ELR (cell line): Measurements from ENCODE around the gene SYK.
A peak's percentile ranks its signal among the peaks of the same experiment; 100 is the strongest.

Experiments used
- DNase-seq: peaks from one replicate; pipeline ENCODE4 v3.0.0-alpha.2; 2015; ENCODE audit warnings: low read depth

Gene SYK

DNA sequence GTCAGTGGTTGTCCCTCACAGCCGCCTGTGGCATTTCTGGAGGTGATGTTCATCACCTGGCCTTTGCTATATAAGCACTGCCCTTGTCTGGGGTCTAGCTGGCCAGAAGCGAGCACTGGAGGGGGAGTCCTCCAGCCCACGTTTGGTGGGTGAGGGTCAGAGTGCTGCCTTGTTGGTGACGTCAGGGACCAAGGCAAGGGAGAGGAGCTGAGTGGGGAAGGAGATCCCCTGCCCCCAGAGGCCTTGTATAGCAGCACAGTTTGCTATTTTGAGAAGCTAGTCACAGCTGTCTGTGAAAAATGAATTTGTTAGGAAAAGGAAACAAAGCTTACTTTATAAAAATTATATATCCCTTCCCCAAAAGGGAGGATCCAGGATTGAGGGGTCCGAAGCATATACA lies 49.8 kb downstream of the SYK start:
- no peak for DNase-seq

DNA sequence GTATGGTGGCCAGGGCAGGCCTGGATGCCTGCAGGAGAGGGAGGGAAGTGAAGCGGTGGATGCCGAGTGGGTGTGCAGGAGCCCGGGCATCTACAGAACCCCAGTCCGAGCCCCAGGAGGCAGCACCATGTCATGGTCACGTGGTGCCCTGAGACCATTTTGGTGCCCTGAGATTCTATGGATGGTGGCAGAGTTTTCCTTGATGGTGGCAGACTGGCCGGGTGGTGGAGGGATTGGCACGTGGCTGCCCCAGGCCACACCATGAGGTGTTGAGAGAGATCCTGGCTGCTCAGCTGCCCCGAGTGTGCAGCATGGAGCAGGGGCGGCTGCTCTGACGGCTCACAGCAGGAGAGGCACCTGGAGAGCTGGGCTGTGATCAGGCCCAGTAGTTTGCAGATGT lies 52.3 kb downstream of the SYK start:
- DNase-seq = no peak

DNA sequence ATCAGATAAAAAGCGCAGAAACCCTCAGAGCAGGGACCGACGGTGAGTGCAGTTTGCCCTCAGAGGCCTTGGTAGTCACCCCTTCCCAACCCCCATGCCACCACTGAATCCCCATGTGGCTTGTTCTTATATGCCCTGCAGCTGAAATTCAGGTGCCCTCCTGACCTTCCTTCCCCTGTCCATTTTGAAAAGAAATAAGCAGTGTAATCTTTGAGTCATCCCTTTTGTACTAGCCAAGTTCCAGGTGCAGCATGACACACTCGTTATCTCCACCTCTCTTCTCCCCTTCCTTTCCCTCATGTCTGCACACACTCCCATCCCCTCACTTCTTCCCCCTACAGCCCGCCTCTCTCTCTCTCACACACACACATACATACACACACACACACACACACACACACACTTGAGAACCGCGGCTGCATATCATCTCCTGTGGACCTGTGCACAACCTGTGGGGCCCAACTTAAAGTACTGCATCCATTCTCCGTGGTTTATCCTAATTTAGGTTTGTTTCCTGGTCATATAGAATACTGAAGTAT lies 53.1 kb downstream of the SYK start:
- DNase-seq = no peak

DNA sequence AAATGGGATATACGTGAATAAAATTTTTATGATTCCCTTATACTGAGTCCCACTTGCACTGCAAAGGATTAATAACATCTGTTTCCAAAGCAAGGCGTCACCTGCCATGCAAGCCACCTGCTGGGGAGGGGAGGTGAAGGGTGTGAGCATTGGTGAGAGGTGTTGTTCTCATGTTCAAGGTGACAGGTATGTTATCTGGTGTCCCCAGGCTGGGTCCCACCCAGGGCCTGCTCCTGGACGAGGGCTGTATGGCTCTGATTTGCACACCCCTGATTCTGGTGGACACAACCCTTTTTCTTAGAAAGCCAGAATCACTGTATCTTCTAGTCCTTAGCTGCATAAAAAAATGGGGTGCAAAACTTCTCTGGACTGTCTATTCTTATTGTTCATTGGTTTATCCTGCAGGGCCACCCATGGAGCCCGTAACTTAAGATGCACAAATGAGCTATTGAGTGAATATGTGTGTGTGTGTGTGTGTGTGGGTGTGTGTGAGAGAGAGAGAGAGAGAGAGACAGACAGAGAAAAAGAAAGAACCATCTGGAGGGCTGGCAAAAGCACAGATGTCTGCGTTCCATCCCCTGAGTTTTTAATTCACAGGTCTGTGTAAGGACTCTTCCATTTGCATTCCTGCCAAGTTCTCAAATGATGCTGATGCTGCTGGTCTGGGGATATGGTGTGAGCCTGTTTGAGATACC lies 53.7 kb downstream of the SYK start:
- DNase-seq = no peak

DNA sequence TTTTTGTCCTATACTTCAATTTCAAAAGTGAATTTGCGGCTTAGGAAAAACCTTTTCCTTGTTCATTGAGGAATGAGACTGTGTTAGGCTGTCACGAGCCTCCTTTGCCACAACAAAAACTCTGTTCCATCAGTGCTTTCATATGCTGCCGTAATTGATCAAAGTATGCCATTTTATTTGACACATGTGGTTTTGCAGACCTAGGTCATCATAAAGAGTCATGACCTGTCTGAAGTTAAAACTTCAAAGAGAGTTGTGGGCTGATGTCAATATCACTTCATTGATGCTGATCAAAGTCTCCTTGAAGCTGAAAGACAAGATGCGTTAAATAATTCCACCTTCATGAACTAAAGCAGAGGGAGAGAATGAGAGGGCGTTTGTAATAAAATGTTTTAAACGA lies 55.5 kb downstream of the SYK start:
- DNase-seq = no peak

DNA sequence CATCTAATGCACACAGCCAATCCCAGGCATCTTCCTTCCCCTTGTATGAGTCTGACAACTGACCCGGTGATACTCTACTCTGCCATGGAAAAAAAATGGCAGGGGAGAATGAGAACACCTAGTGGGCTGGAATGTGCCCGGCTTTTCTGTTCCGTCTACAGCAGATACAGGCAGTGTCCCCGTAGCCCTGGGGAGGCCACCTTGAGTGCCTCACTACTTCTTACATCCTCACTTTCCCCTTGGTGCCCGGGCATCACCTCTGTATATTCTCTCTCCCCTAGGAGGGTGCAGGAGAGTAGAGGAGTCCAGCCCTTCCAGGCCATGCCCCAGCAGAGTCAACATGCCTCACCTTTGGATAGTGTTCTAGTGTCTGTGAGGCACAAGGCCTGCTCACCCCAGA lies 56.2 kb downstream of the SYK start:
- DNase-seq = no peak

DNA sequence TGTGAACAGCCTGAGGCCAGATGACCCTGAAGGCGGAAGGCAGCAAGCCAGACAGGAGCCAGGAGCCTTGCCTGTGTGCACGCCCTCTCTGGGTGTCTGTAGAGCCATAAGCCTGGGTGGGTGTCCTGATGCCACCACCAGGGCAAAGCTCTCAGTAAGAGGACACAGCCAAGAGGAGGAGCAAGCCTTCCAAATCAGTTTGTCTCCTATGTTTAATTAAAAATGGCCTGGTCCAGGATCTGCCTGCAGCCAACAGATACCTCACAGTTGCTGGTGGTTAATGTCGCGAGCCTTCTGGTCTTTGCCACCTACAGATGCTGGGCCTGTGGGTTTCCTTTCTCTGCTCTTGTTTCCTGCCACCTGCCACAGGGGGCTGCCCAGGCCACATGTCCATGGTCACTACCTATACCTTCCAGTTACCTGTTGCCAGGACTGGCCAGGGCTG lies 56.9 kb downstream of the SYK start:
- DNase-seq = no peak

DNA sequence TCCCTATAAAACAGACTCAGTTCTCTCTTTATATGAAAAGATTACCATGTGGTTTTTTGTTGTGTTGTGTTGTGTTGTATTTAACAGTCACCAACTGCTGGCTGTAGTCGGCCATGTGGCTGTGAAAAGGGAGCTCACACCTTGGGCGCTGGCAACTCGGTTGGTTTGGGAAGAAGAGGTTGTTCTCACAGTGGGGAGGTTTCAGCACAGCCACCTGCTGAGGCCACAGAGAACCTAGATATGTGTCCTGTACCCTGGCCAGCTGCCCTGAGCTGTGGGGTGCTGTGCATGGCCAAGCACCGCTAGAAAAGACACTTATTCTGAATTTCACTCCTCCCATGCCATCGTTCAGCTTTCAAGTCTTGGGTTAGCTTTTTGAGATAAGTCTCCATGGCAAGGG lies 58.8 kb downstream of the SYK start:
- DNase-seq = no peak

DNA sequence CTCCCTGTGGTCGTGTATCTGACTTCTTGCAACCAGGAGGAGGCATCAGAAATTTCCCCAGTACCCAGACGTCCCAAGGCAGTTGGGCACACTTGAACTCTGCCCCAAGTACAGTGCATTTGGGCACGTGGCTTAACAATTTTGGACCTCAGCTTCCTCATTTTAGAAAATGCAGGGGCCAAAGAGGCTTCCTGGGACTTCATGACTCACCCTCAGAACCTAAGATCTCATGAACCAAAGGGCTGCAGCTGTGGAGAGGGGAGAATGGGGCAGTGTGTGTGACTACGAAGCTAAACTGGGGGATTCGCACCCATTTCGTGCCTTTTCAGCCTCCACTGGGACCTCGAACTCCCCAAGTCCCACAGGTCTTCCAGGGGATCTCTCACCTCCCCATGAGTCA lies 59.2 kb downstream of the SYK start:
- DNase-seq = no peak

DNA sequence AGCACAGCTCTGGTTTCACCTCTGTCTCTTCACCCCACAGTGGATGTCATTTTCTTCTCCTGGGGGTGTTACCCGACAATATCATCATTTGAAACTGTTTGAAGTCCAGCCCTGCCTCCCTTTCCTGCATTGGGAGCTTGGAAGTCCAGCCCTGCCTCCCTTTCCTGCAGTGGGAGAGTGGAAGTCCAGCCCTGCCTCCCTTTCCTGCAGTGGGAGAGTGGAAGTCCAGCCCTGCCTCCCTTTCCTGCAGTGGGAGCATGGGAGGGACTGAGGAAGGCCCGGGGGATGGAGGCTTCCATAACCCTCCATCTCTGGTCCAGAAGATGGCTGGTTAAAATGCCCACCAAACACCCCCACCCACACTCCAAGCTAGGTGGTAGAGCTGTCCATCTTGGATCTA lies 59.8 kb downstream of the SYK start:
- DNase-seq = no peak

DNA sequence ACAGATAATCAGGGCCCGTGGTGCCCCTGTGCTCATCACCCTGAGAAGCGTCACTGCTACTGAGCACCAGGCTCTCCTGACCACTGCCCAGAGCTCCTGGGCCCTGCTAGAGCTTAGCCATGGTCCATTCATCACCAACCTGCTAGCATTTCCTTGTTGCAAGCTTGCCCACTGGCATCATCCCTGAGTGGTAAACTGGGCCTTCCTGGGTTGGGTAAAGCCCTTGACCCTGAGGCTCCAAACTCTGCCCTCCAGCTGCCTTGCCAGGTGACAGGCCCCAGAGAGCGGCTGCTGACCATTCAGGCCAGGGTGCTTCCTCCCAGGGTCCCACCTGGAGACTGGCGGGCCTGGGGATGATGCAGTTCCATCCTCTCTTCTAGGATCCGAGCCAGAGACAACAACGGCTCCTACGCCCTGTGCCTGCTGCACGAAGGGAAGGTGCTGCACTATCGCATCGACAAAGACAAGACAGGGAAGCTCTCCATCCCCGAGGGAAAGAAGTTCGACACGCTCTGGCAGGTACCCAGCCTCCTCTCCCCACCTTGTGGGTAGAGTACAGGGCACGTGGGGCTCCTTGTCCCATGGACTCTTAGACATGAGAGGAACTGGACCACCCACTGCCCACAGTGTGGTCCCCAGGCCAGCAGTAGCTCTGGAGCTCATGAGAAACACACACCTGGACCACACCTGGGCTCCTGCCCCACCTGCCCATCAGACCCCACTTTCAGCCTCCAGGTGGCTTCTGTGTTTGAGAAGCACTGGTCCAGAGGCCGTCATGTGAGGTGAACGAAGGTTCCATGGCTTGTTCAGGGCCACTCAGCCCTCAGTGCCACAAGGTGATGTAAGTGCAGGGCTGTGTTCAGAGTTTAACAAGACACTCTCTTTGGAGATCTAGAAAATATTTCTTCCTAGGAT lies 60.5 kb downstream of the SYK start:
- DNase-seq = no peak

DNA sequence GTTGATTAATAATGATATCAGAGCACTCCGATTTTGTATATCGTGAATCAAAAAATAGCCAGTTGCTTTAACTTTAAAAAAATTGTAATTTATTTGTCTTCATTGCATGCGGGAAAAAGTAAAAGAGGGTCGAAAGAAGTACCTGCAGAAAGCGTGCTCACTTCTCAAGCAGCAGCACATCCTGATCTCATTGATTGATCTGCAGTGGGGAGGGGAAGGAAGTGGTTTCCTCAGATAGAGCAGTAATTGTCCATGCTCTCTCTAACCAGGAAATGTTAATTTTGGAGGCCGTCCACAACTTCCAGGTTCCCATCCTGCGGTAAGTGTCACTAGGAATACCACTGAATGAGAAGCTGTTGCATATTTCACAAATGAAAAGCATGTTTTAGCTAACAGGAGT lies 63.2 kb downstream of the SYK start:
- DNase-seq = no peak

DNA sequence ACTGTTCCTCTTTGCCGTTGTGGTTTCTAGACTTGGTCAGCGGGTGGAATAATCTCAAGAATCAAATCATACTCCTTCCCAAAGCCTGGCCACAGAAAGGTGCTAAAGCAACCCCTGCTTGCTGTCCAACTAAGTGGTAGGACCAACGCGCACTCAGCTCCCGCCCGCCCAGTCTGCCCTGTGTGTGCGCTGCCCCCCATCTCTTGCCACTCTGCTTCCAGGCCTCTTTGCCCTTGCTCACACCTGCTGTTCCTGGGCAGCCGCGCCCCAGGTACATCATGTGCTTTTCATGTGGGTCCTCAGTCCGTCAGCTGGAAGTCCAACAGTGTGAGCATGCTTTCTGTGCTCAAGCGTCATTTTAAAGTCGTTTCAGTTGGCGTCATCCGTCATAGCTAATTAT lies 65.5 kb downstream of the SYK start:
- no peak for DNase-seq

DNA sequence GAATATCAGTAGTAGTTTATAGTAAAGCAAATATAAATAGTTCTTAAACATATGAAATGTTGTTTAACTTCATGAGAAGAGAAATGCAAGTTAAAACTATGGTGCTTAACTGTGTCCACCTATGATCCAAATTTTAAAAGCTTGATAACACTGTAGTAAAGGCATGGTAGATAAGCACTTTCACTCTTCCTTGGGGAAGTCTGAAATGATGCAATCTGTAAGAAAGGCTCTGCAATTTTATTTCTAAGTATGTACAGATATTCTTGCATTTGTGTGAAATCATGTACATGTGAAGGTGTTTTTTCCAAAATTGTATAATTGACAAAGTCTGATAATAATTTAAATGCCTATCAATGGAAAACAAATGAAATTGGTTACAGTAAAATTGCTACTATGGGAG lies 66.9 kb downstream of the SYK start:
- DNase-seq = no peak

DNA sequence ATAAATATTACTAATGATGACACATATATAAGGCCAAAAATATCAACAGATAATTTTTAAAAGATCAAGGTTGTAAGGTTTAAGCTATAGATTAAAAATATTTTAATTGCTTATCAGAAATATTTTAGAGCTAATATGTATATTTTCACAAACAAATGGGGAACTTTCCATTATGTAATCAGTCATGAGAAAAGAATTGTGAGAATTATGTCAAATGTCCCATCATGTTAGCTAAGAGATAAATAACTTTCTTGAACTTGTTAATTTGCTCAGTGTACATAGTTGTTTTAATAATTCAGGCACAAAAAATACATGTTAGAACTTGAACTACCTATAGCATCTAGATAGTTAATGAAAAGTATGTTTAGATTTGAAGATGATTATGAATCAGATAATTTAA lies 67.7 kb downstream of the SYK start:
- DNase-seq = no peak

DNA sequence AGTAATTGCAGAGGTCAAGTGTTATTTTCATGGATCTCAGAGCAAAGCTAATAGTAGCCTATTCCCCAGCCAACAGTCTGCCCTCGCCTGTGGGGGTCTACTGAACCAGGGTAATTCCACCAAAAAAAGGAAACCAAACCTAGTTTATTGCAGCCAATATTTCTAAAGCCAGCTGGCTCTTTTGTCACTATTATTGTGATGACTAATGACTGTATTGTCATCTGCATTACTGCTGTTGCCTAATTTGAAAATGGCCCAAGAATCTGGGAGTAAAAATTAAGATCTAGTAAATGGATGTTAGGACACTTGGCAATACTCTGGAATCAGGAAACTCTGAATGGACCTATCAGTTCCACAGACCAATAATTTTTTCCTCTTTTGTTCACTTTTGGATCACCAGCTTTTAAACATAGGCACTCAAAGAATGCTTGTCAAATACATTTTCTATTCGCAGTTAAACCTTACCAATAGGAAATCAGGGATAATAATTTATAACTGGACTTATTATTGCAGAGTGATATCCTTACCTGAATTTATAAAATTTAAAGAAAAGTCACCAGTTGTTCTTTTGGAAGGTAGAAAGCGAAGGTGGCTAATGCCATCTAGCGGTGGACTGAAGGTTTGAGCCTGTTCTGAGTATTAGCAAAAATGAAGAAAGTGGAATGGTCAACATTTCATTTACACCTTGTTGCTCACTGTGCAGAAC lies 69.2 kb downstream of the SYK start:
- DNase-seq = peak; percentile 49

DNA sequence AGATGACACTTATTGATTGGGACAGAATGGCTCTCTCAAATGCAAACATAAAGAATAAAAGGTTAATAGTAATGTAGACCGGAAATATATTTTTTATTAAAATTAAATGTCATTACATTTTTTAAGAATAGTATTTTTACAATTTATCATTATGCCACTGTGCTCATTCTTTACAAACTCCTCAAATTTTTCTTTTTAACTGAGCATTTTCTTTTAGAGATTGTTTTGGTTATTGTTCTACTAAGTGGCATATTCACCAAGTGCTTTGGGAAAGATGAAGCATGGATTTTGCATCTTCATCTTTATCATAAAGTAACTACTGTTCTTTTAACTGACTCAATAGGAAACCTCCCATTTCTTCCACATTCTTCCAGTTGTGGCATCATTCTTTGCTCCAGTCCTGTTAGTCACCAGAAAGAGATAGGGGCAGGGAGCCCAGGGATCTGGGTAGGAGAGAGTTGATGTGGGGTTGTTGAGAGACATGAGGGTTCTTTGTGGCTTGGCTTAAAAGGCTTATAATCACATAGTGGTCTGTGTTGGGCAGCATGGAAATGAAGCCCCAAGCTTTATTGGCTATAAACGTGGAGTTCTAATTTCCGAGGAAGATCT lies 69.8 kb downstream of the SYK start:
- DNase-seq = no peak

DNA sequence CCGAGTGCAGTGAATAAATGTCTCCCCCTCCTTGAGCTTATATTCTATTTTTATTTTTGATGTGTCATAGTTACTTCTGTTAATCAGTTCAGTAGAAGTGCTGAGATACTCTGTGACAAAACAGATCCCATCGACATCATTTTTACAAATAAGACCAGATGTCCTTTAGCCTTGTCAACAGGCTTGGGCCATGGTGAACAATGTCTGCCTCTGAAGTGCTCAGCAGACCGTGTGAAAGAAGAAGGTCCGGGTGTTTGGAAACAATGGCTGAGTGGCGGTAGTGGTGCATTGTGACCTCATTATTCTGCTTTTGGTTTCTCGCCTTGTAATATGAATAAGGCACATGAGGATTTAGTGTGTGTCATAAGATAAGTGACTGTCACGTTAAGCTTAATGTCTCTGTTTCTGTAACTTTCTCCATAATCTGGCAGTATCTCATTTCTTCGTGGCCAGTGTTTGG lies 71.2 kb downstream of the SYK start:
- no peak for DNase-seq

DNA sequence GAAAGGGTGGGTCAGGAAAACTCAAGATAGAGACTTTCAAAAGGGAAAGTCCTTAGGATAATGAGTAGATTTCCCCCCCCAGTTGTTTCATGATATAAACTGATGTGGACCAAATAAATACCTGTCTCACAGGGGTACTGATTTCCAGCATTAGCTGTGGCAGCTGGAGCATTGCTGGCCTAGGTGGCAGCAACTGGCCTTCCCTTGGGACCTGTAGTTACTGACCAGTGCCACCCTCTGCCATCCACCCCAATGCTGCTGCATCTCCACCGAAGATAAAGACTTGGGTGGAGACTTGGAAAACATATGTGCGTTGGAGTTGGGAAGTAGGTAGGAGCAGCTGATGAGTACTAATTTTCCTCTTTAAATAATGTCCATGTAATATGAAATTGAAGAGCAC lies 71.8 kb downstream of the SYK start:
- DNase-seq = no peak

DNA sequence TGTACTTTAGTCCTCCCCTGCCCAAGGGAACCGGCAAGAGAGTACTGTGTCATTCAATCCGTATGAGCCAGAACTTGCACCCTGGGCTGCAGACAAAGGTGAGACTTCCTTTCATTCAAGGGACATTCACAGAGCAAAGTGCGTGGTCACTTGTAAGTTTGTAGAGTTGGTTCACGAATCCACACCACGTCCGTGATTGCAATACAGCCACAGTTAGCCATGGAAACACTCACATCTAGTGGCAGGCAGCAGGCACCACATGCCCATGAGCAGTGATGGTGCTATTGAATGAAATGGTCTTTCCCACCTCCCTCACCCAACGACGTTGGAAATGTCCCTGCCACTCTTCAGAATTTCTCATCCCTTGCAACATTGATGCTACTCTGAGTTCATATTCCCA lies 72.6 kb downstream of the SYK start:
- DNase-seq = no peak

DNA sequence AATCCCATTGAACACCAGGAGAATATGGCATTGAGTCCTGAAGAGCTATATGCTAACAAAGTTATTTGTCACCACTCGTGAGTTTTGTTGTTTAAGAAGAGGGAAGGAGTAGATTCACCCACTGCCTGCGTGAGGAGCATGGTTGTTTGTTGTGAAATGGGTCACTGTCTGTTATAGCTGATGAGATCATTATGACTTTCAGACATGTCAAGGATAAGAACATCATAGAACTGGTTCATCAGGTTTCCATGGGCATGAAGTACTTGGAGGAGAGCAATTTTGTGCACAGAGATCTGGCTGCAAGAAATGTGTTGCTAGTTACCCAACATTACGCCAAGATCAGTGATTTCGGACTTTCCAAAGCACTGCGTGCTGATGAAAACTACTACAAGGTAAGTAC lies 76.9 kb downstream of the SYK start:
- DNase-seq = no peak

DNA sequence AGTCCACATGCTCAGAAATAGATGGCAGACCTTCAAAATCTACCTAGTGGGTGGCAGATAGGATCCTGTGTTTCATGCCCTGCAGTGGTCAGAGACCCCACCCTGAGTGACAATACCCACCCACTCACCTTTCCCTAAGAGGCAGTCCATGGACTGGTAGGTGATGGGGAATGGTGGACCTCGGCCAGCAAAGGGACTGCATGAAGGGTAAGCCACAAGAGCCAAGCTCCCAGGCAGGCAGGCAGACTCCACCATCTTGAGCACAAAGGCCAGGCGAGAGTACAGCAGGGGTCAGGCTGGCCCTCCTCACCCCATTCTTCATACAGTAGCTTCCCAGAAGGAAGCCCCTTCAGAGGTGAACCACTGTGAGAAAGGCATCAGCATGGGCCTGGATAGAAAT lies 78.4 kb downstream of the SYK start:
- no peak for DNase-seq
